Mammary epithelial cell (primary cell): ENCODE data around the gene ERG.

Experiments
- EZH2 ChIP-seq: IDR thresholded peaks from 2 replicates; pipeline ENCODE4 v1.6.1; 2012; ENCODE audit warnings: low read length, inconsistent platforms, borderline replicate concordance
- TF ChIP-seq, protein P1 (sequence below), 2 donors: IDR thresholded peaks in 1 of 2; conservative IDR thresholded peaks in 1 of 2; 2 replicates each; pipeline ENCODE4 v1.5.1; 2011 to 2012; ENCODE audit warnings: inconsistent platforms in 2 of 2, low read length in 2 of 2, mild to moderate bottlenecking in 2 of 2, control low read depth in 1 of 2, low read depth in 1 of 2; ENCODE audit not compliant: insufficient read depth in 1 of 2; ENCODE audit errors: extremely low read depth in 1 of 2

DNA sequence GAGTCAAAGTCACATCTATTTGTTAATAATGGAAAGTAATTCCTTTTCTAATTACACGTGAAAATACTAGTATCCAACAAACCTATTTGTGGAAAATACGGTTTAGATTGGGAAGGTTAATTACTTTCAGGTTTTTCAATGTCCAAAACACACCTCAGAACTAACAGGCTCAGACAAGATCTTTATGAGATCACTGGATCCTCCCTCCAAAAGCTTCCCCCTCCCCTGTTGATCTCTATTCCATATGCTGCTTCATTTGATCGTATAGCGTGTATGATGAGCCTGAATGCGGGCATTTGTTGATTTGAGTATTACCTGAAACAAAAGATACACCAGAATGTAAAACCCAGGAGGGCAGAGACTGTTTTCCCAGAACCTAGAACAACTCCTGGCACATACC, 26.5 kb downstream of the ERG start:
- TF ChIP-seq, protein P1, sequence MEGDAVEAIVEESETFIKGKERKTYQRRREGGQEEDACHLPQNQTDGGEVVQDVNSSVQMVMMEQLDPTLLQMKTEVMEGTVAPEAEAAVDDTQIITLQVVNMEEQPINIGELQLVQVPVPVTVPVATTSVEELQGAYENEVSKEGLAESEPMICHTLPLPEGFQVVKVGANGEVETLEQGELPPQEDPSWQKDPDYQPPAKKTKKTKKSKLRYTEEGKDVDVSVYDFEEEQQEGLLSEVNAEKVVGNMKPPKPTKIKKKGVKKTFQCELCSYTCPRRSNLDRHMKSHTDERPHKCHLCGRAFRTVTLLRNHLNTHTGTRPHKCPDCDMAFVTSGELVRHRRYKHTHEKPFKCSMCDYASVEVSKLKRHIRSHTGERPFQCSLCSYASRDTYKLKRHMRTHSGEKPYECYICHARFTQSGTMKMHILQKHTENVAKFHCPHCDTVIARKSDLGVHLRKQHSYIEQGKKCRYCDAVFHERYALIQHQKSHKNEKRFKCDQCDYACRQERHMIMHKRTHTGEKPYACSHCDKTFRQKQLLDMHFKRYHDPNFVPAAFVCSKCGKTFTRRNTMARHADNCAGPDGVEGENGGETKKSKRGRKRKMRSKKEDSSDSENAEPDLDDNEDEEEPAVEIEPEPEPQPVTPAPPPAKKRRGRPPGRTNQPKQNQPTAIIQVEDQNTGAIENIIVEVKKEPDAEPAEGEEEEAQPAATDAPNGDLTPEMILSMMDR (conservative IDR thresholded peaks at IDR 0.05 in 1 of 2, IDR thresholded peaks at IDR 0.05 in 1 of 2; ENCODE audit: extremely low read depth in 1 of 2, insufficient read depth in 1 of 2, low read depth in 1 of 2, low read length in 2 of 2): no peak
- TF ChIP-seq EZH2: no peak
